SK-N-MC (cell line): ENCODE results near the gene ISG20.

Experiments
- DNase-seq: peaks from one replicate; pipeline ENCODE4 v3.0.0-alpha.2; 2011; ENCODE audit warnings: low read depth, low spot score
- H3K27ac ChIP-seq: fragments of 200-600 bp; sonication (generic); 2 replicates; pipeline ENCODE4 v1.5.1; 2016; ENCODE audit warnings: mixed run types
- H3K36me3 ChIP-seq: fragments of 200-600 bp; sonication (generic); 2 replicates; pipeline ENCODE4 v1.6.1; 2017; ENCODE audit warnings: antibody characterized with exemption, low read length, mixed read lengths; ENCODE audit not compliant: insufficient read depth
- H3K4me3 ChIP-seq: fragments of 200-600 bp; sonication (generic); 2 replicates; pipeline ENCODE4 v1.5.1; 2016
- H3K9ac ChIP-seq: fragments of 200-600 bp; sonication (generic); 2 replicates; pipeline ENCODE4 v1.8.0; 2017; ENCODE audit warnings: mixed run types, mixed read lengths; ENCODE audit not compliant: insufficient read length
- H3K9me3 ChIP-seq: fragments of 200-600 bp; sonication (generic); 2 replicates; pipeline ENCODE4 v1.6.1; 2017; ENCODE audit warnings: low read depth, mild to moderate bottlenecking, antibody characterized with exemption, low read length, moderate library complexity, mixed read lengths
- EZH2 ChIP-seq: fragments of 200-600 bp; sonication (generic); IDR thresholded peaks from one replicate; pipeline ENCODE4 v1.6.1; 2017; ENCODE audit warnings: antibody characterized with exemption
- FOXP2 ChIP-seq: optimal IDR thresholded peaks from 2 replicates; pipeline ENCODE3; 2011; ENCODE audit warnings: mild to moderate bottlenecking, moderate library complexity; ENCODE audit not compliant: insufficient read depth; ENCODE audit errors: extremely low read length, control extremely low read depth
- POLR2AphosphoS5 ChIP-seq: IDR thresholded peaks from 2 replicates; pipeline ENCODE4 v1.6.1; 2012; ENCODE audit warnings: mild to moderate bottlenecking, low read depth, low read length, borderline replicate concordance

Gene ISG20

GRCh38 chr15:88680241-88681001 lies 41.6 kb downstream of the ISG20 start:
- Histone ChIP-seq H3K27ac (no peak overlapping the region), H3K9me3 (no peaks in the 10 kb centered on the region), H3K9ac (no peak overlapping the region), H3K36me3 (no peaks in the 10 kb centered on the region), H3K4me3 (peak overlapping the region; percentile 48)
- TF ChIP-seq EZH2 (no peak), FOXP2 (no peak), POLR2AphosphoS5 (no peak)
- peak; percentile 10 for DNase-seq

- H3K9ac ChIP-seq: no peak overlapping the region
- no peak for DNase-seq
- H3K4me3 ChIP-seq: no peak overlapping the region
- H3K27ac ChIP-seq: no peak overlapping the region
- TF ChIP-seq EZH2 (no peak), POLR2AphosphoS5 (no peak), FOXP2 (no peak)
- no peaks in the 10 kb centered on the region for H3K9me3 ChIP-seq
- no peaks in the 10 kb centered on the region for H3K36me3 ChIP-seq
These were observed 42.9 kb downstream of the ISG20 start for GRCh38 chr15:88681610-88682221.

GRCh38 chr15:88684345-88684744 lies 45.5 kb downstream of the ISG20 start:
- H3K36me3 ChIP-seq: no peaks in the 10 kb centered on the region

GRCh38 chr15:88686166-88686565 lies 47.4 kb downstream of the ISG20 start:
- Histone ChIP-seq H3K36me3 (no peaks in the 10 kb centered on the region), H3K9me3 (no peaks in the 10 kb centered on the region), H3K4me3 (no peak overlapping the region), H3K27ac (no peak overlapping the region), H3K9ac (no peak overlapping the region)
- TF ChIP-seq FOXP2 (no peak), POLR2AphosphoS5 (no peak), EZH2 (no peak)
- DNase-seq: no peak

More at GRCh38 chr15:88684345-88684744, 45.5 kb downstream of the ISG20 start:
- TF ChIP-seq POLR2AphosphoS5: no peak
- TF ChIP-seq EZH2: no peak
- TF ChIP-seq FOXP2: no peak
- Histone ChIP-seq H3K9ac (no peak overlapping the region), H3K27ac (no peak overlapping the region), H3K9me3 (no peaks in the 10 kb centered on the region), H3K4me3 (no peak overlapping the region)
- no peak for DNase-seq

- Histone ChIP-seq H3K9me3 (no peaks in the 10 kb centered on the region), H3K27ac (no peak overlapping the region), H3K36me3 (no peaks in the 10 kb centered on the region), H3K9ac (no peak overlapping the region), H3K4me3 (no peak overlapping the region)
- DNase-seq: no peak
- TF ChIP-seq EZH2 (no peak), FOXP2 (no peak)
These were observed 49.6 kb downstream of the ISG20 start for GRCh38 chr15:88688394-88688933.

GRCh38 chr15:88690331-88690730 lies 51.5 kb downstream of the ISG20 start:
- no peaks in the 10 kb centered on the region for H3K9me3 ChIP-seq
- DNase-seq: no peak
- TF ChIP-seq POLR2AphosphoS5: no peak
- TF ChIP-seq FOXP2: no peak
- no peak for TF ChIP-seq EZH2
- H3K9ac ChIP-seq: no peak overlapping the region
- no peaks in the 10 kb centered on the region for H3K36me3 ChIP-seq
- no peak overlapping the region for H3K4me3 ChIP-seq
- no peak overlapping the region for H3K27ac ChIP-seq

- TF ChIP-seq EZH2 (no peak), POLR2AphosphoS5 (no peak), FOXP2 (no peak)
- Histone ChIP-seq H3K4me3 (no peak overlapping the region), H3K27ac (no peak overlapping the region), H3K9ac (no peak overlapping the region), H3K36me3 (no peaks in the 10 kb centered on the region), H3K9me3 (no peaks in the 10 kb centered on the region)
- no peak for DNase-seq
These were observed 54.4 kb downstream of the ISG20 start for GRCh38 chr15:88693191-88693590.

GRCh38 chr15:88695101-88695500 lies 56.3 kb downstream of the ISG20 start:
- H3K36me3 ChIP-seq: no peaks in the 10 kb centered on the region
- DNase-seq: no peak
- H3K27ac ChIP-seq: no peak overlapping the region
- no peak overlapping the region for H3K9ac ChIP-seq
- H3K9me3 ChIP-seq: no peaks in the 10 kb centered on the region
- no peak overlapping the region for H3K4me3 ChIP-seq
- TF ChIP-seq FOXP2 (no peak), POLR2AphosphoS5 (no peak), EZH2 (no peak)
